Measurements from ENCODE around the gene SYT17. TPM values are rescaled to one million over a fixed set of nuclear protein-coding genes. Genes with fewer than 3 reads are reported as not detected.

Gene SYT17
- total and polyA plus RNA-seq, 8 donors = 12.3 to 26.3 (median 15.2) TPM

DNA sequence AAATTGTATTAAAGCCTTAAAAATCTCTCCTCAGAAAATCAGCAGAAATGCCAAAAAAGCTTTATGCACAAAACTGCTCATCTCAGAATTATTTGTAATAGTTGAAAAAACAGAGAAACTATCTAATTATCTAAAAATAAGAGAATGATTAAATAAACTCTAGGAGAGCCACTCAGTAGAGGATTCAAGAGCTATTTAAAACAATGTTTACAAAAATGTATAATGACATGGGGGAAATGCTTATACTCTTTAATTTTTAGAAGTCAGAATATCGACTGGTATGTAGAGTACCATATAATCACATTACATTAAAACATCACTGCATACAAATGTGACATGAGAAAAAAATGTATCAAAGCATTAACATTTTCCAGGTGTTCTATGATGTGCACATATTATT is 129.4 kb downstream of the SYT17 start:
- Histone ChIP-seq H3K4me1 (no peaks in the 10 kb centered on the region), H3K9me3 (no peaks in the 10 kb centered on the region), H3K4me3 (no peak overlapping the region), H3K27ac (no peak overlapping the region), H3K27me3 (no peaks in the 10 kb centered on the region), H3K36me3 (no peaks in the 10 kb centered on the region)
- intact Hi-C loops (cut with DNase I) = no loop called here
- DNase-seq (no peak), ATAC-seq (no peak)
- no peak for TF ChIP-seq CTCF (IDR thresholded peaks at IDR 0.05)

- DNase-seq (no peak), ATAC-seq (no peak)
- Histone ChIP-seq H3K36me3 (no peaks in the 10 kb centered on the region), H3K4me3 (no peak overlapping the region), H3K27me3 (no peaks in the 10 kb centered on the region), H3K27ac (no peak overlapping the region), H3K4me1 (no peaks in the 10 kb centered on the region), H3K9me3 (no peaks in the 10 kb centered on the region)
- intact Hi-C loops (cut with DNase I) = no loop called here
- no peak for TF ChIP-seq CTCF (IDR thresholded peaks at IDR 0.05)
These were observed 131.5 kb downstream of the SYT17 start for GRCh38 chr16:19299565-19299964.

- Histone ChIP-seq H3K27ac (no peak overlapping the region), H3K27me3 (no peaks in the 10 kb centered on the region), H3K4me1 (no peaks in the 10 kb centered on the region), H3K9me3 (no peaks in the 10 kb centered on the region), H3K36me3 (no peaks in the 10 kb centered on the region), H3K4me3 (no peak overlapping the region)
- ATAC-seq (no peak), DNase-seq (no peak)
- intact Hi-C loops (cut with DNase I) = no loop called here
- no peak for TF ChIP-seq CTCF (IDR thresholded peaks at IDR 0.05)
These were observed 133.9 kb downstream of the SYT17 start for GRCh38 chr16:19301931-19302330.

GRCh38 chr16:19304750-19305149 is 136.7 kb downstream of the SYT17 start:
- ATAC-seq (peak; percentile 23), DNase-seq (no peak)
- no peaks in the 10 kb centered on the region for H3K4me1 ChIP-seq
- no peaks in the 10 kb centered on the region for H3K9me3 ChIP-seq
- no peak overlapping the region for H3K4me3 ChIP-seq
- no peaks in the 10 kb centered on the region for H3K27me3 ChIP-seq
- no peak overlapping the region for H3K27ac ChIP-seq
- no peaks in the 10 kb centered on the region for H3K36me3 ChIP-seq
- intact Hi-C loops (cut with DNase I) = no loop called here
- TF ChIP-seq CTCF (IDR thresholded peaks at IDR 0.05) = no peak

DNA sequence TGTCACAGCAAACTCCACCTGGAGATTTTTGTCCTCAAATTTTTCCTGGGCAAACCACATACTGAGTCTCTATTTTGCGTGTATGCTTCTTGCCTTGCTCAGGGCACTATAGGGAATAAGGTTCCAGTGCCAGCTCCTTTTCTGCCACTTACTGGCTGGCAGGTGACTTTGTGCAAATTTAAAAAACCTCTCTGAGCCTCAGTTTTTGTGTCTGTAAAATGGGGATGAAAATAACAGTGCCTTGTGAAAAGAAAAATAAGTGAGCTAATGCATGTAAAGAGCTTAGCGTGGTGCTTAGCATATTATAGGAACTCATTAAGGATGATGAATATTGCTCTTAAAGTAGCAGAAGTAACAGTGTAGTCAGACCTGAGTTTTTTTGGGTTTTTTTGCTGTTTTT is 137.4 kb downstream of the SYT17 start:
- TF ChIP-seq CTCF (IDR thresholded peaks at IDR 0.05) = no peak
- ATAC-seq (no peak), DNase-seq (no peak)
- Histone ChIP-seq H3K4me1 (no peaks in the 10 kb centered on the region), H3K27me3 (no peaks in the 10 kb centered on the region), H3K27ac (no peak overlapping the region), H3K4me3 (no peak overlapping the region), H3K36me3 (no peaks in the 10 kb centered on the region), H3K9me3 (no peaks in the 10 kb centered on the region)
- intact Hi-C loops (cut with DNase I) = no loop called here
